Osteocyte (in vitro differentiated cells): ENCODE data around the gene ZNF865. TPM values are rescaled to one million over a fixed set of nuclear protein-coding genes. Genes with fewer than 3 reads are reported as not detected.

Experiments used
- DNase-seq: peaks from one replicate; pipeline ENCODE4 v3.0.0; 2021; ENCODE audit warnings: mixed read lengths; ENCODE audit not compliant: unreplicated experiment; ENCODE audit errors: extremely low spot score
- H3K27ac Mint-ChIP-seq: one replicate; pipeline ENCODE4 v1.8.0; 2021; ENCODE audit warnings: mild to moderate bottlenecking, mixed read lengths; ENCODE audit not compliant: unreplicated experiment
- H3K27me3 Mint-ChIP-seq: one replicate; pipeline ENCODE4 v1.8.0; 2021; ENCODE audit warnings: mixed read lengths; ENCODE audit not compliant: unreplicated experiment
- H3K36me3 Mint-ChIP-seq: one replicate; pipeline ENCODE4 v1.8.0; 2021; ENCODE audit warnings: mixed read lengths; ENCODE audit not compliant: unreplicated experiment
- H3K4me1 Mint-ChIP-seq: one replicate; pipeline ENCODE4 v1.8.0; 2021; ENCODE audit warnings: mixed read lengths; ENCODE audit not compliant: unreplicated experiment
- H3K4me3 Mint-ChIP-seq: one replicate; pipeline ENCODE4 v1.8.0; 2021; ENCODE audit warnings: mild to moderate bottlenecking, moderate library complexity, mixed read lengths; ENCODE audit not compliant: unreplicated experiment
- H3K9me3 Mint-ChIP-seq: one replicate; pipeline ENCODE4 v1.8.0; 2021; ENCODE audit warnings: mixed read lengths; ENCODE audit not compliant: unreplicated experiment
- CTCF ChIP-seq: fragments of 200-600 bp; sonication (generic); IDR thresholded peaks from 2 replicates; pipeline ENCODE4 v1.5.0; 2021; ENCODE audit warnings: antibody characterized with exemption, mild to moderate bottlenecking, moderate library complexity
- total RNA-seq: library from RNA; stranded (reverse); gene quantifications from 2 replicates; pipeline ENCODE4 v1.2.1, GENCODE V29; 2021

ZNF865 gene
- total RNA-seq, 1 donor from 2014 or later, result 19.2 TPM

GRCh38 chr19:55655648-55656040 is 50.2 kb downstream of the ZNF865 start:
- DNase-seq, result no peak
- H3K9me3 Mint-ChIP-seq, result no peaks in the 10 kb centered on the region
- peak overlapping the region; percentile 92 for H3K27ac Mint-ChIP-seq
- H3K4me1 Mint-ChIP-seq, result peaks cover 37% of the 10 kb centered on the region
- no peak for TF ChIP-seq CTCF
- no peaks in the 10 kb centered on the region for H3K27me3 Mint-ChIP-seq
- H3K4me3 Mint-ChIP-seq, result peak overlapping the region; percentile 96
- H3K36me3 Mint-ChIP-seq, result peaks cover 8% of the 10 kb centered on the region

DNA sequence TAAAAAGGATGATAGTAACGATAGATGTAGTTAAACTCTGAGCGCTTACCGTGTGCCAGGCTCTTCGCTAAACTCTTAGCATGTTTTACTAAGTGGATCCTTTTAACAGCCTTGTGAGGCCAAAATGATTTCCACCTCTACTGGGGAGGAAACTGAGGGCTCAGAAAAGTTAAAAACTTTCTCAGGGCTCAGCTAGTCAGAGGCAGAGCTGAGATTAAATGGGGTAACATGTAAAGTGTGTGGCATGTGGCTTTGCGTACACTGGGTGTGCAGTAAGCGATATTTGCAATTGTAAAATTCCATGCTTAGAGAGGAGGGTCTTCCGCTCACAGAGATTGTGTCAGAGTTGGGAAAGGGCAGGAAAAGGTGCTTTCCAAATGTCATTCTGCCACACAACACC is 51.1 kb downstream of the ZNF865 start:
- H3K4me3 Mint-ChIP-seq, result peak overlapping the region; percentile 96
- H3K27ac Mint-ChIP-seq, result peak overlapping the region; percentile 92
- peaks cover 4% of the 10 kb centered on the region for H3K36me3 Mint-ChIP-seq
- TF ChIP-seq CTCF, result no peak
- DNase-seq, result no peak
- peaks cover 34% of the 10 kb centered on the region for H3K4me1 Mint-ChIP-seq
- H3K9me3 Mint-ChIP-seq, result no peaks in the 10 kb centered on the region
- no peaks in the 10 kb centered on the region for H3K27me3 Mint-ChIP-seq

DNA sequence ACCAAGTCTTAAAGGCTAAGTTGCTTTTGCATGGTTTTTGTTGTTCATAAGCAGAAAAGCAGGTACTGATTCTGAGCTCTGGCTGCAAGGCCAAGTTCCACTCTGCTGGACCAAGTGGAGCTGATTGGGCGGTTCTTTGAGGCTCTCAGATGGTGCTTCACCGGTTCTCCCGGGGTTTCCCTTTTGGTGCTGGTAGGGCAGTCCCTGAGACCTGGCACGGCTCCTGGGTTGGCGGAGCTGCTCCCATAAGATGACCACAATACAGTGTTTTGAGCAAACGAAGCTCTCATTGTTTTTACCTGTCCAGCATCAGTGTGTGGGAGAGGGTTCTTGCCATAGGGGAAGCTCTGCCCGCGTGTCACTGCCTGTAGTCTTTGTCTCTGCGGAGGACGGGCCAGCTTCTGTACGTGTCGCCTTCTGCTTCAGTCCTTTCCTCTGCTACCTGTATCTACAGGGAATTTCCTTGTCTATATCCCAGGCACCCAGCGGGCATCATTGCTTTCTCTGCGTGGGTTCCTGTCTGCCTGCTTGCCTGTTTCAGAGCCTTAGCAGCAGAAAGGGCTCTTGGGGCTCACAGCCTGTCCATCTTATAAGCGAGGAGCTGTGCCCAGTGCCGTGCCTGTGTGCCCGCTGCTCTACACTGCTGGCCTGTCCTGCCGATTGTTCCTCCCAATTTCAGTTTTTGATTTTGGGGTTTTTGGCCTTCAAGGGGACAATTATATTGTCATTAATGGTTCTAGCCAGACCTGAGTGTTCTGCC is 51.7 kb downstream of the ZNF865 start:
- Mint-ChIP-seq H3K9me3 (no peaks in the 10 kb centered on the region), H3K27me3 (no peaks in the 10 kb centered on the region), H3K27ac (no peak overlapping the region), H3K36me3 (peaks cover 7% of the 10 kb centered on the region), H3K4me1 (peaks cover 34% of the 10 kb centered on the region), H3K4me3 (peak overlapping the region; percentile 58)
- DNase-seq, result no peak
- no peak for TF ChIP-seq CTCF

DNA sequence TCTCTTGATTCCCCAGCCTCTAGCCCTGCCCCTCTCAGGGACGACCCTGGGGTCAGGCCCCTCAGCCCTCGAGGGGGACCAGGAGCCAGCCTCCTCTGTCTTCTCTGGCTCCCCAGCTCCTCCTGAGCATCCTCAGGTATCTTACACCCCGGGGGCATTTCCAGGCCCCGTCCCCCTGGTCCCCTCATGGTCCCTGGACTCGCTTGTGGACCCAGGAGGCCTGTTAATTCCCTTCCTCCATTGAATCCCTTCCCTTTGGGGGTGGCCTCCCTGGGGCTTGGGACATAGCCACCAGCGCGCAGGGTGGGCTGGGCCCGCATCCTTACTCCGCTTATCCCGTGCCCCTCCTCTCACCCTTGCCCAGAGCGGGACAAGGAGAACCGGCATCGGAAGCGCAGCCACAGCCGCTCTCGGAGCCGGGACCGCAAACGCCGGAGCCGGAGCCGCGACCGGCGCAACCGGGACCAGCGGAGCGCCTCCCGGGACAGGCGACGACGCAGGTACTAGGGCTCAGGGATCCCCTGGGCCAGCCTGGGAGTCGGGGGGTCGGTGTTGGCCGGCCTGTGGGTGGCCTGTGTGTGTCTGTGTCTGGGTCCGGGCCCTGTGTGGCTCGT is 53.5 kb downstream of the ZNF865 start:
- Mint-ChIP-seq H3K27ac (no peak overlapping the region), H3K4me1 (peaks cover 32% of the 10 kb centered on the region), H3K9me3 (no peaks in the 10 kb centered on the region), H3K27me3 (no peaks in the 10 kb centered on the region), H3K4me3 (no peak overlapping the region), H3K36me3 (peaks cover 21% of the 10 kb centered on the region)
- DNase-seq, result no peak
- TF ChIP-seq CTCF, result no peak

- H3K27ac Mint-ChIP-seq, result no peak overlapping the region
- TF ChIP-seq CTCF, result no peak
- H3K9me3 Mint-ChIP-seq, result no peaks in the 10 kb centered on the region
- peaks cover 27% of the 10 kb centered on the region for H3K36me3 Mint-ChIP-seq
- H3K4me1 Mint-ChIP-seq, result peaks cover 32% of the 10 kb centered on the region
- no peak overlapping the region for H3K4me3 Mint-ChIP-seq
- DNase-seq, result no peak
- no peaks in the 10 kb centered on the region for H3K27me3 Mint-ChIP-seq
Observed at GRCh38 chr19:55659822-55660221, 54.4 kb downstream of the ZNF865 start.
